BJ (cell line): ENCODE measurements around the gene GSG1L. TPM values are rescaled to one million over a fixed set of nuclear protein-coding genes. Genes with fewer than 3 reads are reported as not detected.

Source experiments
- CTCF ChIA-PET: fragments of 350-600 bp; formaldehyde crosslinking; extraction: SDS; loops from one replicate; lab custom pipeline; 2021; ENCODE audit warnings: antibody characterized with exemption, inconsistent platforms; lab: Yijun Ruan, JAX
- POLR2A ChIA-PET: fragments of 300-600 bp; sonication (Branson Sonifier 250); formaldehyde crosslinking; extraction: SDS; loops from one replicate; lab custom pipeline; 2021; ENCODE audit warnings: antibody characterized with exemption; lab: Charles Lee
- DNase-seq: peaks from one replicate; pipeline ENCODE4 v3.0.0-alpha.2; 2011; ENCODE audit warnings: low read depth
- H3K27me3 ChIP-seq: 2 replicates; pipeline ENCODE4 v1.6.0; 2011; ENCODE audit warnings: low read length; ENCODE audit not compliant: control insufficient read depth, insufficient read depth
- H3K36me3 ChIP-seq: 2 replicates; pipeline ENCODE4 v1.5.1; 2011; ENCODE audit warnings: low read length; ENCODE audit not compliant: control insufficient read depth, insufficient read depth
- H3K4me3 ChIP-seq: 2 replicates; pipeline ENCODE4 v1.5.1; 2011; ENCODE audit warnings: low read depth, mild to moderate bottlenecking, control low read depth, low read length
- CTCF ChIP-seq: IDR thresholded peaks from 2 replicates; pipeline ENCODE4 v1.5.1; 2011; ENCODE audit warnings: low read depth, mild to moderate bottlenecking, control low read depth, inconsistent platforms, low read length, moderate library complexity; ENCODE audit not compliant: insufficient read depth
- polyA plus RNA-seq: library from polyadenylated mRNA; depleted of rRNA; stranded (reverse); fragments of >200 nt; gene quantifications from 2 replicates; pipeline ENCODE4 v1.2.3, GENCODE V29; 2011

The GSG1L gene
- polyA plus RNA-seq, 1 experiment = not detected

DNA sequence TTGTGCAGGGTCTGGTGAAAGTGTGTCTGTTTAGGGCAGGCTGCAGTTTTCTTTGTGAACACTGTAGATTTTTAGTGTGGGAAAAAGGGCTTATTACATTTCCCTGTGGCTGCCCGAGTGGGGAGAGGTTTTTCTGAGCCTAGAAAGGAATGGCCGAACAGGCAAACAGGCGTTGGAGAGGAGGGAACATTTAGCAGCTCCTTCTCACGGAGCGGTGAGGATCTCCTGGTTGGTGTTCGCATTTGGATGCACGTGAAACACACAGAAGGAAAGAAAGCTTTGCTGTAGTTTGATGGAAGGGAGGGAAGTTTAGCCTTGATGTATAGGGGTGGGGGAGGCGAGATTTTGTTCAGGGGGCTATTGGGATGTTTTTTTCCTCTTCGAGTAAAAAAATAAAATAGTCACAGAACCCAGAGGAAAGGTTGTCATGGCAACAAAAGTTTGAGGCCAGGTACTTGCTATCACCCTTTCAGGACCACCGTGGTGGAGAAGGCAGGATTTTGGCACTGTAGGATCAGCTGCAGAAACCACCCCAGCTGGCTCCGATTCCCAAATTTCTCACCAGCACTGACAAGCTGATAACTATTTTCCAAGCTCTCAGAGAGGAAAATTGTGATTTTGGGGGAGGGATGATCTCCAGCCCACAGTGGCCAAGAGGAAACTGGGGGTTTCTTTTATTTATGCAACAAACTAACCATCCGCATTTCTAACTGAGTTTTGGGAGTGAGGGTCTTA is 3.5 kb downstream of the GSG1L start:
- Histone ChIP-seq H3K4me3 (no peak overlapping the region), H3K36me3 (no peaks in the 10 kb centered on the region), H3K27me3 (peaks cover 32% of the 10 kb centered on the region)
- POLR2A ChIA-PET = no interaction called here
- CTCF ChIA-PET = interaction anchor here (1.8 to 2.0 kb wide), 2 partner anchors 8 to 10 kb away, joined by 4 to 8 read pairs; no protein-coding TSS in a partner anchor
- no peak for TF ChIP-seq CTCF
- no peak for DNase-seq

DNA sequence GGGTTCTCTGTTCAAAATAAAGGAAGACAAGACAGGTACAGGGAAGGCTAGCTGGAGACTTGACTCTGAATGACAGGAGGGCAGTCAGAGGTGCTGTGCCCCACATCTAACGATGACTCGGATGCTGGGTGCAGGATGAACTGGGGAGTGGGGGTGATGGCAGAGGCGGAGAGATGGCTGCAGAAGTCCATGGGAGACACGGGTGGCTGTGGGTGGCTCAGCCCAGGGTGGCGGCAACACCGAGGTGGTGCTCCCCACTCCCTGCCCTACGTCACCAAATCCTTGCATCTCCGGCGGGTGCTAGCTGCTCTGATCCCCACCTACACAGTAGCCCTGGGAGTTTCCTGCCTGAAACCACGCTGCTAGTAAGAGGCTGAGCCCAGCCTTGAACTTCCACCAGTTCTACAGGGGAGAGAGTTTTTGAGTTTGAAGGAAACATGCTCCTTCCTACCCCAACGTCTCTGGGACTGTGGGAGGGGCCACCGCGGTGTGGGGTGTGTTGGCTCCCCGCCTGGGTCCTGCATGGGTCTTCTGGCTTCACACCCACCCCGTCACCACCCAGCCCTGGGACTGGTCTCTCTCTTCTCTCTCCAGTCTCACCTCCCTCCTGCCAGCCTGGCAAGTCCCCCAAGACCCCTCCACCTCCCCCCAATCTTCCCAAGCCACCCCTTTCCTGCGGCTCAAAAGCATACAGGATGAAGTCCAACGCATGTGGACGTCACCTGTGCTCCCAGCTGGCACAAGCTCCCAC is 4.5 kb downstream of the GSG1L start:
- CTCF ChIA-PET = interaction anchor here (2.0 kb wide), 1 partner anchor 11 kb away, joined by 8 read pairs; no protein-coding TSS in a partner anchor
- POLR2A ChIA-PET = no interaction called here
- H3K4me3 ChIP-seq = no peak overlapping the region
- no peaks in the 10 kb centered on the region for H3K36me3 ChIP-seq
- no peak for TF ChIP-seq CTCF
- DNase-seq = no peak
- peaks cover 24% of the 10 kb centered on the region for H3K27me3 ChIP-seq

DNA sequence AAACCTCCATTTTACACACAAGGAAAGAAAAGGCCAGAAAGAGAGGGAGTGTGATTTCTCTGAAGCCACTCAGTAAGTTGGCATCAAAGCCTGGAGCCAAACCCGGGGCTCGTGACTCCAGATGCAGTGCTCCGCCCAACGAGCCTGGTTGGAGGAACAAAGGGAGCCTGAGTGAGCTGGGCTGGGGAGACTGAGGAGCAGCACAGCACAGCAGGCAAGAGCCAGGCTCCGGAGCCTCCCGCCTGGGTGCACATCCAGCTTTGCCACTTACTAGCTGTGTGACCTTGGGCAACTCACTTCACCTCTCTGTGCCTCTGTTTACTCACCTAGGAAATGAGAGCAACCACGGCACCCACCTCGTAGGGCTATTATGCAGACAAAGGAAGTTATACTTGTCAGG is 5.6 kb downstream of the GSG1L start:
- H3K27me3 ChIP-seq = peaks cover 25% of the 10 kb centered on the region

DNA sequence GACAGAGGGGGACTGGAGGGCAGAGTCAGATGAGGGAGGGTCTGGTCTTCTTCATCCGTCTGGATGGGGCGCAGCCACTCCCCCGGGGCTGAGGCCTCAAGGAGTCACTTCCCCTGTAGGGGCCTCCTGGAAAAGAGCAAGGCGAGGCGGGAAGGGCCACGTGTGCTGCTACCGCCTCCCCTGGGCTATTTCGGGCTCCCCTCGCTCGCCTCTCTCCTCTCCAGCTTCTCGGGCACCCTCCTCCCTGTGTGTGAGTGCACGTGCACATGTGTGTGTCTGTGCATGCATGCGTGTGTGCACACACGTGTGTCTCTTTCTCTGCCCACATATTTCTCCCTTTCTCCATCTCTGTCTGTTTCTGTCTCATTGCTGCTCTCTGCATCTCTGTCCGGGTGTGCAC is 10.1 kb downstream of the GSG1L start:
- peaks cover 7% of the 10 kb centered on the region for H3K27me3 ChIP-seq

More for the DNA sequence above, 5.6 kb downstream of the GSG1L start:
- Histone ChIP-seq H3K4me3 (no peak overlapping the region), H3K36me3 (no peaks in the 10 kb centered on the region)
- POLR2A ChIA-PET = no interaction called here
- TF ChIP-seq CTCF = no peak
- DNase-seq = no peak
- CTCF ChIA-PET = no interaction called here

More for the DNA sequence above, 10.1 kb downstream of the GSG1L start:
- CTCF ChIA-PET = no interaction called here
- POLR2A ChIA-PET = no interaction called here
- H3K36me3 ChIP-seq = no peaks in the 10 kb centered on the region
- no peak for DNase-seq
- H3K4me3 ChIP-seq = no peak overlapping the region
- TF ChIP-seq CTCF = no peak
